ENCODE results near the gene TRAIP. TPM values are rescaled to one million over a fixed set of nuclear protein-coding genes. Genes with fewer than 3 reads are reported as not detected.
A peak's percentile ranks its signal among the peaks of the same experiment; 100 is the strongest.

Gene TRAIP
- total RNA-seq, 1 donor from 2014 or later, result 38.1 TPM

- Mint-ChIP-seq H3K9me3 (no peaks in the 10 kb centered on the region), H3K4me3 (no peak overlapping the region), H3K27me3 (ENCODE audit: low read depth) (no peaks in the 10 kb centered on the region), H3K36me3 (ENCODE audit: low read depth) (no peaks in the 10 kb centered on the region), H3K27ac (ENCODE audit: unreplicated experiment) (peak overlapping the region; percentile 75), H3K4me1 (peaks cover 31% of the 10 kb centered on the region)
- no peak for DNase-seq (ENCODE audit: low read depth, low spot score)
- TF ChIP-seq CTCF (conservative IDR thresholded peaks at IDR 0.05), result no peak
Observed at GRCh38 chr3:49873623-49874022, 17.3 kb upstream of the TRAIP start.

DNA sequence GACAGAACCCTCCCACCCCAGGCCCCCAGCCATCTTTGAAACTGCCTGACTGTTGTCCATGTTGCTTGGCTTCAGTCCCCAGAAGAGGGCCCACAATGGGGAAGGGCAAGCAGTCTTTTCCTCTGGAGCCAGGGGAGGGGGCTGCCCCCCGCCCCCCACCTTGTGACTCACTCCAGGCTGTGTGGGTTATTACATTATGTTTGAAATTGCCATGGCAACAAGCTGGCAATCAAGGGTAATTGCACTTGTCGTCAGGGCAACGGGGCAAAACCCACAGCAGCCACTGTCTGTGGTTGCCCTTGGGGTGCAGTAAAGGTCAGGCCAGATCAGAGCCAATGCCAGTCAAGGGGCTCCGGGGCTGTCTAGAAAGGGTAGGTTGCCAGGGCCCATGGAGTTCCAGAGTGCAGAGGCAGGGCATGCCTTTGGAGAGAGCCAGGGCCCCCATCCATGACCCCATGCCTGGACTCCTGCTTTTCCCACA, 16.5 kb upstream of the TRAIP start:
- Mint-ChIP-seq H3K9me3 (no peaks in the 10 kb centered on the region), H3K4me3 (no peak overlapping the region), H3K36me3 (ENCODE audit: low read depth) (no peaks in the 10 kb centered on the region), H3K4me1 (peaks cover 39% of the 10 kb centered on the region), H3K27ac (ENCODE audit: unreplicated experiment) (no peak overlapping the region), H3K27me3 (ENCODE audit: low read depth) (no peaks in the 10 kb centered on the region)
- DNase-seq (ENCODE audit: low read depth, low spot score), result no peak
- TF ChIP-seq CTCF (conservative IDR thresholded peaks at IDR 0.05), result no peak

DNA sequence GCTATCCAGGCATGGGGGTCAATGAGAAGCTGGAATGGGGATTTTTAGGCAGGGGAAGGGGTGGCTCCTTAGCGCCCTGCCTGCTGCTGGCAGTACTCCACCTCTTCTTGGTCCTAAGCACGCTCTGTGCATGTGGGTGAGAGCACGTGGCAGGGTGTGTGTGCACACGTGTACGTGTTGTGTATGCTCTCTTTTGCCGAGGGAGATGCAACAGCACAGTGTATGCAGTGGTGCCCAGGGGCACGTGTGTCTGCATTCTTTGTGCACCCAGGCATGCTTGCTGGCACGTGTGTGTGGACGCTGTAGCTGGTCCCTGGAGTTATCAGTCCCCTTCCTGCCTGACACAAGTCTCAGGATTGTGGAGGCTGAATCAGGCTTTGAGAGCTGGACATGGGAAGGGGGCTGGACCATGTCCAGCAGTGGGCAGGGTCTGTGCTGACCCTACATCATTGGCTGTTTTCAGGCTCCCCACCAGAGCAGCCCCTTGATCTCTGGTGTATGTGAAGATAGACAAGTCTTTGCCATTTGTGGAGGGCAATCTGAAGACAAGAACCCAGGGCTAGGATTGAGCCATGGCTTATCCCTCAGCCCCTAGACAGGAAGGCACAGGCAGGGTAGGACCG, 15.3 kb upstream of the TRAIP start:
- no peak for TF ChIP-seq CTCF (conservative IDR thresholded peaks at IDR 0.05)
- H3K4me3 Mint-ChIP-seq, result peak overlapping the region; percentile 75
- DNase-seq (ENCODE audit: low read depth, low spot score), result no peak
- no peaks in the 10 kb centered on the region for H3K9me3 Mint-ChIP-seq
- no peaks in the 10 kb centered on the region for H3K27me3 Mint-ChIP-seq (ENCODE audit: low read depth)
- H3K36me3 Mint-ChIP-seq (ENCODE audit: low read depth), result no peaks in the 10 kb centered on the region
- H3K4me1 Mint-ChIP-seq, result peaks cover 48% of the 10 kb centered on the region
- peak overlapping the region; percentile 64 for H3K27ac Mint-ChIP-seq (ENCODE audit: unreplicated experiment)

DNA sequence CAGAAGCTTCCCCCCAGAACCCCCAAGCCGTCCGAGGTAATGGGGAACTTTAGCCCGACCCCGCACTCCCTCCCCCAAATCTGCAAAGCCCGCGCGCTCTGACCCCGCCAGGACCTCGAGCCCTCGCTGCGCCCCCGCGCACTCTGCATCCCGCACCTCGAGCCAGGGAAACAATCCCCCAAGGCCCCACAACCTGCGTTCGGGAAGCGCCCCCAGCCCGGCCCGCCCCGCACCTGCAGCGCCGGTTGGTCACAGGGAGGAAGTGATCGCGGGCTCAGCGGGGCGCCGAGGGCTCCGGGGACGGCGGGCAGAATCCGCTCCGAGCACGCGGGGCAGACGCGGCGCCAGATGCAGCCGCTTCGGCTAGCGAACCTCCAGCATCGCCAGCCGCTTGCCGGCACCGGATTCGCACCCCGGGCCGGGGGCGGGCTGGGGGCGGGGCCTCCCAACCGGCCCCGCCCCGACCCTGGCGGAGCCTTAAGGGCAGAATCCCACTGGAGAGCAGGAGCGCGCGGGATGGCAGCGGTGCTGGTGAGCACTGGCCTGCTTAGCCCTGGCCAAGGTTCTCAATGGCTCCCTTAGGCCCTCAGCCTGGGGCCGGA, 13.3 kb upstream of the TRAIP start, which contains the start of gene CAMKV:
CAMKV (minus strand) TSS at position 382 of the 602 bp plus-strand sequence. CDS start 7,518 bp downstream, outside the sequence.
- no peaks in the 10 kb centered on the region for H3K9me3 Mint-ChIP-seq
- TF ChIP-seq CTCF (conservative IDR thresholded peaks at IDR 0.05), result no peak
- no peaks in the 10 kb centered on the region for H3K36me3 Mint-ChIP-seq (ENCODE audit: low read depth)
- H3K27ac Mint-ChIP-seq (ENCODE audit: unreplicated experiment), result no peak within 1 kb of the TSS
- peak within 1 kb of the TSS; percentile 91 for H3K4me3 Mint-ChIP-seq
- H3K27me3 Mint-ChIP-seq (ENCODE audit: low read depth), result no peaks in the 10 kb centered on the region
- peaks cover 54% of the 10 kb centered on the region for H3K4me1 Mint-ChIP-seq
- peak; percentile 26 for DNase-seq (ENCODE audit: low read depth, low spot score)

DNA sequence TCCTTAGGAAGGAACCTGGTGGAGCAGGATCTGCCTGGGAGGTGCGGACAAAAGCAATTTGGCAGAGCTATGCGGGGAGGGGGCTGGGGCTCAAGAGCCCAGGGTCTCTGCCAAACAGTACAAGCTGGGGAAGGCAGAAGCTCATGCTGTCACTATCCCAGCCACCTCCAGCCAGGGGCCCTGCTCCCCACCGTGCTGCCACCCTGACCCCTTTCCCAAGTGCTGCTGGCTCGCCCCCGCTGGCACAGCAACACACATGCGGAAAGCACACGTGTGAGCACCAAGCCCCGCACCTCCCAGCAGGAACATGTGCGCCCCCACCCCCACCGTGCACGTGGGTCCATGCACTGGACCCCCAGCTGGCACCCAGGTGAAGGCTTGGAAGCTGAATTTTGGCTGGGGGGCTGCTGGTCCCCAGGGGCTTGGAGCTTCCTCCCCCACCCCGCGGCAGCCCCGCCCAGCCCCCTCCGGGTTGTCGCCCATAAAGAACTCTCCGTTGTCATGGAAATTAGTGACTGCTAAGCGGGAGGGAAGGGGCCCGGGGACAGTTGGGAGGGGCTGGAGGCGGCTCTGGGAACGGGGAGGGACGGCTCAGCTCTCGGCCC, 12.6 kb upstream of the TRAIP start:
- no peak overlapping the region for H3K27ac Mint-ChIP-seq (ENCODE audit: unreplicated experiment)
- DNase-seq (ENCODE audit: low read depth, low spot score), result peak; percentile 21
- no peaks in the 10 kb centered on the region for H3K9me3 Mint-ChIP-seq
- TF ChIP-seq CTCF (conservative IDR thresholded peaks at IDR 0.05), result no peak
- H3K4me3 Mint-ChIP-seq, result peak overlapping the region; percentile 91
- H3K4me1 Mint-ChIP-seq, result peaks cover 54% of the 10 kb centered on the region
- no peaks in the 10 kb centered on the region for H3K36me3 Mint-ChIP-seq (ENCODE audit: low read depth)
- H3K27me3 Mint-ChIP-seq (ENCODE audit: low read depth), result no peaks in the 10 kb centered on the region

All from neural crest cell (in vitro differentiated cells).